ENCODE measurements around the gene UBE2J2.

UBE2J2 gene

GRCh38 chr1:1295154-1295923, 21.7 kb upstream of the UBE2J2 start:
- no peak for DNase-seq (ENCODE audit: low read depth in 2 of 2)

GRCh38 chr1:1294250-1294890, 20.7 kb upstream of the UBE2J2 start:
- DNase-seq (ENCODE audit: low read depth in 2 of 2): no peak

DNA sequence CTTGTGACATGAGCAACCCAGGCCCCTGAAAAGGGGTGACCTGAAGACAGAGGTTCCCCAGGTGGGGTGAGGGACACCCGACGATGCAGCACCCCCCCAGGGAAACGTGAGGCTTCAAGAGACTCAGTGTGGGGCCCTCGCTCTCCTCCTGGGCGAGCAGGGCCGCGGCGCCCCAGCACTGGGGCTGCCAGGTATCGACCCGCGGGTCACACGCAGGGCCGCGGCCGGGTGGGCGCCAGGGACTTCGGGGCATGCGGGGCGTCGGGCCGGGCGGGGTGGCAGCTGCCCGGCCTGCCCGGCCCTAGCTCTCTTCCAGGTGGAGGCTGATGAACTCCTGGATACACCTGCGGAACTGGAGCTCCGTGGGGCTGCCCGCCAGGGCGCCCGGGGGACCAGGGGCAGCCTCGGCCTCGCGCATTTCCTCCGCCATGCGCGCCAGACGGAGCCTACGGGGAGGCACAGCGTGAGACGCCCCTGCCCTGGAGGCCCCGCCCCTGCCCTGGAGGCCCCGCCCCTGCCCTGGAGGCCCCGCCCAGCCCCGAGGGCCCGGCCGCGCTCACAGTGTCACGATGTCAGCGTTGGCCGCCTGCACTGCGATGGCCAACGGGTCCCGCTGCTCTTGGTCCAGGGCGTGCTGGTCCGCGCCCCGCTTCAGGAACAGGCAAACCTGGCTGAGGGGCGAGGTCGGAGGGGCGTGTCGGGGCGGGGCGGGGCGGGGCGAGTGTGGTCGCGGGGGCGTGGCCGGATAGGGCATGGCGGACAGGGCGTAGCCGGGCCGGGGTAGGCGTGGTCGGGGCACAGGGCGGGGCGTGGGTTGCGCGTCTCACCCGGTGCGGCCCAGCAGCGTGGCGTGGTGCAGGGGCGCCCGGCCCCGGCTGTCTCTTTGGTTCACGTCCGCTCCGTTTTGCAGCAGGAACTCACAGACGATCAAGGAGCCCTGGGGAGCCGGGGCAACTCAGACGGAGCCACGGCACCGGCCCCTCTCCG, 19.9 kb upstream of the UBE2J2 start:
- no peak for DNase-seq (ENCODE audit: low read depth in 2 of 2)

DNA sequence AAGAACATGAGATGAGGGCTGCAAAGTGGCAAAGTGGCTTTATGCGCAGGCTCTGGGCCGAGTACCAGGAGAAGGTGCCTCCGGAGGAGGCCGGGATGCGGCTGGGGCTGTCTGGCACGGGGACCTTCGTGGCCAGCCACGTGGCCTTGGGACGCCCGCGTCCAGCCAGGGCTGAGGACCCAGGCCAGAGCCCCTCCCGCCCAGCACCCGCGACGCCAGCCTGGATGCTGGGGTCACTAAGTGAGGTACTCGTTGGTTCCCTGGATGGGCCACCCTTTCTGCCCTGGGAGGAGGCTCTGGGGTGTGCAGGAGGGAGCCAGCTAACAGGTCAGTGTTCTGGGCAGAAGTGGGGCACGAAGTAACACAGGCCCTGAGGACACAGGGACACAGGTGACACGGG, 19.2 kb upstream of the UBE2J2 start:
- no peak for DNase-seq (ENCODE audit: low read depth in 2 of 2)

- no peak for DNase-seq (ENCODE audit: low read depth in 2 of 2)
These were observed 18.8 kb upstream of the UBE2J2 start for GRCh38 chr1:1292442-1292779.

DNA sequence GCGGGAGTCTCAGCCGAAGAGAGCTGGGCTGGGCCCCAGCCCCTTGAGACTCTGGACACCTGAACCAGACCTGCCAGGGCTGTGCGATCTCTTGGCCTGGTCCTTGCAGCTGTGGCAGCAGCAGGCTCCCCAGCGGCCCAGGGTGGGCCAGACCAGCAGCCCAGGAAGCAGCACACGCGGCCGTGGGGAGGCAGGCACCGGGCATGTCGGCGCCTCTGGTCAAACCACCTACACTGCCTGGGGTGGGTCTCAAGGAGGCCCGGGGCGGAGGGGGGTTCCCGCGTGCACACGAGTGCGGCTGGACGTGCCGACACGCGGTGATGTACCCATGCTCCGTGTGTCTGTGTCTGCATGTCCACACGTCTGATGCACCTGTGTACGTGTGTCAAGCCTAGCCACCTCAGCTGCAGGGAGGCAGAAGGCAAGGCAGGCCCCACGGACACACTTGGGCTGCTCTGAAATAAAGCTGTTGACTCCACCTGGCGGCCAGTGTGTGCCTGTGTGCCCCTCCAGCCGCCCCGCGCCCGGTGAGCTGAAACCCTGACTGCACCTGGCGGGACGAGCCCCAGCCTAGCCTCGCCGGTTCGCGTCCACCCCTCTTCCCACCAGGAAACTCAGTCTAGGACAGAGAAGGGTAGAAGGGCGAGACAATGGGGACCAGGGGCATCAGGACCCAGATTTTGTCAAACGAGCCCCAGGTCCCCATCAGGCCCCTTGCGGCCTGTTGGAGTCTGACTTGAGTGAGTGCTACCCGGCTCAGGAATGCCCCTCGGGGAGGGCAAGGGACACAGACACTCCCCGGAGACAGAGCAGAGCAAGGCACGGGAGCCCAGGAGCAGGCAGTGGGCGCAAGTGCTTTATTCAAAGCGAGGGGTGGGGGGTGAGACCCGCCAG, 18.1 kb upstream of the UBE2J2 start:
- peak in 1 of 2 donors; percentile 37 for DNase-seq (ENCODE audit: low read depth in 2 of 2)

DNA sequence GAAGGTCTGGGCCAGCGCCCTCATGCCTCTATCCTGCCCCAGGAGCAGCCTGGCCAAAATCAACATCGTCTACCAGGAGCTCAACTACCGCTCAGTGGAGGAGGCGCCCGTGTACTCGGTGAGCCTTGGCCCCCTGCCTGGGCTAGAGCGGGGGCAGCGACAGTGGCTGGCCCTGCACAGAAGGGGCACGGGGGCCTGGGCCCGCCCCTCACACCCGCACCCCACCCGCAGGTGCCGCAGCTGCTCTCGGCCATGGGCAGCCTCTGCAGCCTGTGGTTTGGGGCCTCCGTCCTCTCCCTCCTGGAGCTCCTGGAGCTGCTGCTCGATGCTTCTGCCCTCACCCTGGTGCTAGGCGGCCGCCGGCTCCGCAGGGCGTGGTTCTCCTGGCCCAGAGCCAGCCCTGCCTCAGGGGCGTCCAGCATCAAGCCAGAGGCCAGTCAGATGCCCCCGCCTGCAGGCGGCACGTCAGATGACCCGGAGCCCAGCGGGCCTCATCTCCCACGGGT, 17.4 kb upstream of the UBE2J2 start:
- no peak for DNase-seq (ENCODE audit: low read depth in 2 of 2)

DNA sequence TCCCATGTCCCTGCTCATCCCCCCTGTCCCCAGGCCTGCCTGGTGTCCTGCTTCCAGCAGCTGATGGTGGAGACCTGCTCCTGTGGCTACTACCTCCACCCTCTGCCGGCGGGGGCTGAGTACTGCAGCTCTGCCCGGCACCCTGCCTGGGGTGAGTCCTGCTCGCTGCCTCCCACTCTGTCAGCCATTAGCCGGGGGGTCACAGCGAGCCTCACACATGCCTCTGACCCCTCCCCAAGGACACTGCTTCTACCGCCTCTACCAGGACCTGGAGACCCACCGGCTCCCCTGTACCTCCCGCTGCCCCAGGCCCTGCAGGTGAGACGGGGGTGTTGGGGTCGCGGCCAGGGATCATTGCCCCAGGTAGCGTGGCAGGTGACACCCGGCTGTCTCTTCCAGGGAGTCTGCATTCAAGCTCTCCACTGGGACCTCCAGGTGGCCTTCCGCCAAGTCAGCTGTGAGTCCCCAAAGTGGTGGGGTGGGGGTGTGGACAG, 16.6 kb upstream of the UBE2J2 start:
- DNase-seq (ENCODE audit: low read depth in 2 of 2): peak in 1 of 2 donors; percentile 49

- no peak for DNase-seq (ENCODE audit: low read depth in 2 of 2)
These were observed 13.8 kb upstream of the UBE2J2 start for GRCh38 chr1:1287288-1288110.

- no peak for DNase-seq (ENCODE audit: low read depth in 2 of 2)
These were observed 12.9 kb upstream of the UBE2J2 start for GRCh38 chr1:1286313-1287261.

DNA sequence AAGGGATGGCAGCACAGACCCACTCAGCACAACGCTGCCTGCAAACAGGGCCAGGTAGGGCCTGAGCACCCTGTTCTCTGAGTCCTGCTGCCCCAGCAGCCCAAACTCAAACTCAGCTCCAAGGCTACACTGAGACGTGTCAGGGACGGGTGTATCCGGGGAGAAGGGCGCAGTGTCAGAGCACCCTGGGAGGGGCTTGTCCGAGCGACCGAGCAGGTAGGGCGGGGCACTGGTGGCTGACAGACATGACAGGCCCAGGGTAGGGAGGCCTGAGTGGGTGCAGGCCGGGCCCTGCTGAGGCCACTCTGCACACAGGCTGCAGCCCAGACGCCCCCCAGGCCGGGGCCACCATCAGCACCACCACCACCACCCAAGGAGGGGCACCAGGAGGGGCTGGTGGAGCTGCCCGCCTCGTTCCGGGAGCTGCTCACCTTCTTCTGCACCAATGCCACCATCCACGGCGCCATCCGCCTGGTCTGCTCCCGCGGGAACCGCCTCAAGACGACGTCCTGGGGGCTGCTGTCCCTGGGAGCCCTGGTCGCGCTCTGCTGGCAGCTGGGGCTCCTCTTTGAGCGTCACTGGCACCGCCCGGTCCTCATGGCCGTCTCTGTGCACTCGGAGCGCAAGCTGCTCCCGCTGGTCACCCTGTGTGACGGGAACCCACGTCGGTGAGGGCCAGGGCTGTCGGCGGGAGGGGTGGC, 12.1 kb upstream of the UBE2J2 start:
- no peak for DNase-seq (ENCODE audit: low read depth in 2 of 2)

- DNase-seq (ENCODE audit: low read depth in 2 of 2): no peak
These were observed 11.5 kb upstream of the UBE2J2 start for GRCh38 chr1:1285102-1285571.

DNA sequence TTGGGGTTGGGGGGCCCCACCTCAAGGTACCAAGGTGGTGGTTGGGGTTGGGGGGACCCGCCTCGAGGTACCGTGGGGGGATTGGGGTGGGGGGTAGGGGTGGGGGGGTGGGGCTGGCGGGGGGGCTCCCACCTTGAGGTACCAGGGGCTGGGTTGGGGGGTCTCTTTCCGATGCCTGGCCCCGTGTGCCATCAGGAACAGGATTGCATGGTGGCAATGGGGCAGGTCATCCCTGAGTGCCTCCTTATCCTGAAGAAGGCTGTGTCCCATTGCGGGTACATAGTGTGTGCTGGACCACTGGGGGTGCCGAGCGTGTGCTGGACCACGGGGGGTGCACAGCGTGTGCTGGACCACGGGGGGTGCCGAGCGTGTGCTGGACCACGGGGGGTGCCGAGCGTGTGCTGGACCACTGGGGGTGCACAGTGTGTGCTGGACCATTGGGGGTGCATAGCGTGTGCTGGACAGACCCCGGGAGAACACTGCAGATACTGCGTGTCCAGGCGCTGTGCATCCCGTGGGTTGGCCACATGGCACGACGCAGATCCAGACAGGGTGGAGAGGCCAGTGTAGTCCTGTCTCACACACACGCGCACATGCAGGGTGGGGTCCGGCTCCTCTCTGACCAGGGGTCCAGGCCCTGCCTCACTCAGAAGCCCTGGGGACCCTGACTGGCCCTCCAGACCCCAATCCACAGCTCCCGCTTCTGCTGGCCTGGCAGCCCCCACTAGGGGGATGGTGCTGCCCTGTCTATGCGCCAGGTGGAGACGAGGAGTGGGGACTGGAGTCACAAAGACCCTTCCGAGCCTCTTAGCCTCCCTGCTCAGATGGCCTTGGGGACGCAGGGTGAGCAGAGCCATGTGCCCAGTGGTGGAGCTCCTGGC, 10.8 kb upstream of the UBE2J2 start:
- no peak for DNase-seq (ENCODE audit: low read depth in 2 of 2)

DNA sequence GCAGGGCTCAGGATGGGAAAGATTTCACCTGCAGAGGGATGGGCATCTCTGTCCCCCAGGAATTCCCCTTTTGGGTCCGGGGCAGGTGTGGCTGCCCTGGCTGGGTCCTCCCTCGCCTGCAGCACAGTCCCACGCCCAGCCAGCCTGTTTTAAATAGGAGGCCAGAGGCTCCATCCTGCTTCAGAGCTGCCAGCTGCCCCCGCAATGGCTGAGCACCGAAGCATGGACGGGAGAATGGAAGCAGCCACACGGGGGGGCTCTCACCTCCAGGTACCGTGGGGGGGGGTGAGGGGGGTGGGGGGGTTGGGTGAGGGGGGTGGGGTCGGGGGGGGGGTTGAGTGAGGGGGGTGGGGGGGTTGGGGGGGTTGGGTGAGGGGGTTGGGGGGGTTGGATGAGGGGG, 10.2 kb upstream of the UBE2J2 start:
- no peak for DNase-seq (ENCODE audit: low read depth in 2 of 2)

- DNase-seq (ENCODE audit: low read depth in 2 of 2): peak in 1 of 2 donors; percentile 44
These were observed 9.3 kb upstream of the UBE2J2 start for GRCh38 chr1:1282998-1283397.

GRCh38 chr1:1281533-1282321, 8.1 kb upstream of the UBE2J2 start:
- DNase-seq (ENCODE audit: low read depth in 2 of 2): peak; percentile 27 to 39

Data from stimulated activated CD4-positive, alpha-beta T cell treated with anti-CD3 and anti-CD28 coated beads, Interleukin-15, amount 100 ng/mL, for 48 hours (primary cell).